ENCODE results near the gene ZNF485.

ZNF485 gene

GRCh38 chr10:43648095-43648397, 41.8 kb downstream of the ZNF485 start:
- Histone ChIP-seq H3K27ac (ENCODE audit: low read depth, low read length) (peak overlapping the region; percentile 90), H3K9me3 (ENCODE audit: low read length) (peaks cover 37% of the 10 kb centered on the region), H3K4me3 (ENCODE audit: low read depth in 1 of 2, low read length in 2 of 2) (peak overlapping the region; percentile 89 to 90), H3K9ac (ENCODE audit: low read length) (peak overlapping the region; percentile 43), H3K36me3 (ENCODE audit: insufficient read depth, low read length) (peaks cover 32% of the 10 kb centered on the region), H3K4me1 (ENCODE audit: insufficient read depth, low read length) (peaks cover 7% of the 10 kb centered on the region), H3K27me3 (ENCODE audit: control insufficient read depth in 1 of 2, insufficient read depth in 2 of 2, low read length in 2 of 2) (no peaks in the 10 kb centered on the region)

DNA sequence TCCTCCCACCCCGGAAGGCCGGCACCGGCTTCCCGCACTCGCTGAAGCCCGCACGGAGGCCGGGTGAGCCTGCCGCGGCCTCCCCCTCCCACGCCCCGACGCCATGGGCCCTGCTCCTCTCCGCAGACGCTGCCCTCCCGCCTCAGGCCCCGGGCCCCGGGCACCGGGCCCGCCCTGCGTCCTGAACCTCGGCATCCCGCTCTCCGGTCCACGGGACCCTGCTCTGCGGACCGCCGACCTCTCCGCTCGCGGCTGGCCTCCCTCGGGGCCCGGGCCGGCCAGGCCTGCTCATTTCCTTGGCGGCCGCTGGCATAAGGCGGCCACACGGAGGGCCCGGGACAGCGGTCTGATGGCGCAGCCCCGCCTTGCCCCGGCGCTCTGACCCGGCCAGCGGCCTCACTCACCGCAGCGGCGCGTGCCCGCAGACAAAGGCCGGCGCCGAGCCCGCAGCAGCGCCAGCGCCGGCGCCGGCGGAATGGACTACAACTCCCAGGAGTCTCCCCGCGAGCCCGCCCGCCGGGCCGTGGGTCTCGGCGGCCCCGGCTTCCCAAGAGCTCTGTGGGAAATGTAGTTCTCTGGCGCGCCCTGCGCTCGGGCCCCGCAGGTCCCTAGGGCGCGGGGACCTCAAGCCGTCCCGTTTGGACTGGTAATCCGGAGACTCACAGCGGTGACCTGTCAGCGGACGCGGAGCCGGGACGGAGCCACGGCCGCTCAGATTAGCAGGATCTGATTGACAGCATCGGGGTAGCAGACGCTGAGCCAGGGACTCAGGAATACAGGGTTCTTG, 42.4 kb downstream of the ZNF485 start, which contains the start of gene ZNF32:
Gene ZNF32, minus strand, starts transcription at position 484 of the 787 bp plus-strand sequence. CDS start 2,748 bp downstream, outside the sequence.
- no peaks in the 10 kb centered on the region for H3K27me3 ChIP-seq (ENCODE audit: control insufficient read depth in 1 of 2, insufficient read depth in 2 of 2, low read length in 2 of 2)
- peak within 1 kb of the TSS; percentile 58 for H3K9ac ChIP-seq (ENCODE audit: low read length)
- H3K36me3 ChIP-seq (ENCODE audit: insufficient read depth, low read length) = peaks cover 27% of the 10 kb centered on the region
- peak within 1 kb of the TSS; percentile 89 to 90 for H3K4me3 ChIP-seq (ENCODE audit: low read depth in 1 of 2, low read length in 2 of 2)
- H3K9me3 ChIP-seq (ENCODE audit: low read length) = peaks cover 32% of the 10 kb centered on the region
- peak within 1 kb of the TSS; percentile 90 for H3K27ac ChIP-seq (ENCODE audit: low read depth, low read length)
- H3K4me1 ChIP-seq (ENCODE audit: insufficient read depth, low read length) = peaks cover 7% of the 10 kb centered on the region

GRCh38 chr10:43649185-43649523, 42.9 kb downstream of the ZNF485 start:
- Histone ChIP-seq H3K27ac (ENCODE audit: low read depth, low read length) (peak overlapping the region; percentile 90), H3K9me3 (ENCODE audit: low read length) (peaks cover 26% of the 10 kb centered on the region), H3K4me1 (ENCODE audit: insufficient read depth, low read length) (peaks cover 7% of the 10 kb centered on the region), H3K4me3 (ENCODE audit: low read depth in 1 of 2, low read length in 2 of 2) (peak overlapping the region; percentile 89 to 90), H3K27me3 (ENCODE audit: control insufficient read depth in 1 of 2, insufficient read depth in 2 of 2, low read length in 2 of 2) (no peaks in the 10 kb centered on the region), H3K36me3 (ENCODE audit: insufficient read depth, low read length) (peaks cover 21% of the 10 kb centered on the region), H3K9ac (ENCODE audit: low read length) (peak overlapping the region; percentile 58)

DNA sequence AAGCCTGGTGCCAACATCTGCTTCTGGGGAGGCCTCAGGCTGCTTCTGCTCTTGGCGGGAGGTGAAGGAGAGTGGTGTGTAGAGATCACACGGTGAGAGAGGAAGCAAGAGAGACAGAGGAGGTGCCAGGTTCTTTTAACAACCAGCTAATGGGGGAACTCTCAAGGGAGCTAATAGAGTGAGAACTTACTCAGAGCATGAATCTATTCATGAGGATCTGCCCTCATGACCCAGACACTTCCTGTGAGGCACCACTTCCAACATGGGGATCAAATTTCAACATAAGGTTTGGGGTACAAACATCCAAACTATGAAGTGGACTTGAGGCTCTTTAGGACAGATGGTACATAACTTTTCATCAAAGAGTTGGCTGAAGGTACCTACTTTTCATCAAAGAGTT, 47.5 kb downstream of the ZNF485 start:
- no peak overlapping the region for H3K27ac ChIP-seq (ENCODE audit: low read depth, low read length)
- no peak overlapping the region for H3K4me3 ChIP-seq (ENCODE audit: low read depth in 1 of 2, low read length in 2 of 2)
- no peak overlapping the region for H3K9ac ChIP-seq (ENCODE audit: low read length)
- H3K9me3 ChIP-seq (ENCODE audit: low read length) = no peaks in the 10 kb centered on the region
- H3K27me3 ChIP-seq (ENCODE audit: control insufficient read depth in 1 of 2, insufficient read depth in 2 of 2, low read length in 2 of 2) = no peaks in the 10 kb centered on the region
- no peaks in the 10 kb centered on the region for H3K36me3 ChIP-seq (ENCODE audit: insufficient read depth, low read length)
- no peaks in the 10 kb centered on the region for H3K4me1 ChIP-seq (ENCODE audit: insufficient read depth, low read length)

GRCh38 chr10:43655311-43655710, 49.1 kb downstream of the ZNF485 start:
- Histone ChIP-seq H3K27ac (ENCODE audit: low read depth, low read length) (no peak overlapping the region), H3K4me1 (ENCODE audit: insufficient read depth, low read length) (no peaks in the 10 kb centered on the region), H3K9ac (ENCODE audit: low read length) (no peak overlapping the region), H3K36me3 (ENCODE audit: insufficient read depth, low read length) (no peaks in the 10 kb centered on the region), H3K9me3 (ENCODE audit: low read length) (no peaks in the 10 kb centered on the region), H3K27me3 (ENCODE audit: control insufficient read depth in 1 of 2, insufficient read depth in 2 of 2, low read length in 2 of 2) (no peaks in the 10 kb centered on the region), H3K4me3 (ENCODE audit: low read depth in 1 of 2, low read length in 2 of 2) (no peak overlapping the region)

DNA sequence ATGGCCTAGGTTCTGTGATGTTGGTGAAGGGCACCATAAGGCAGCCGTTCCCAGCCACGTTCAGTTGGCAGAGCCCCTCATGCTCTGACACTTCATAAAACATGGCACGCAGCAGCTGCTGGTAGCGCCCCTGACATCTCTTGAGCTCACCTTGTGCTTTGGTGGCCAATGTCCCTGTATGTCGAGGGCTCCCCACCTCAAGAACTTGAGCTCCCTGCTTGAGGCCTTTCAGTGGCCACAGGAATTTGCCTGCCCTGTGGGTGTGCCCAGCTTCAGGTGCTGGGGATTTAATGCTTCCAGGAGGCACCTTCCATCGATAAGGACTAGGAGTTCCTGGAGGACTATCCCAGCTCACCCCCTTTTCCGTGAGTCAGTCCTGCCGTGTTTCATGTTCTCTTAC, 52.0 kb downstream of the ZNF485 start:
- Histone ChIP-seq H3K9me3 (ENCODE audit: low read length) (no peaks in the 10 kb centered on the region), H3K27ac (ENCODE audit: low read depth, low read length) (no peak overlapping the region), H3K9ac (ENCODE audit: low read length) (no peak overlapping the region), H3K27me3 (ENCODE audit: control insufficient read depth in 1 of 2, insufficient read depth in 2 of 2, low read length in 2 of 2) (no peaks in the 10 kb centered on the region), H3K4me1 (ENCODE audit: insufficient read depth, low read length) (no peaks in the 10 kb centered on the region), H3K36me3 (ENCODE audit: insufficient read depth, low read length) (no peaks in the 10 kb centered on the region), H3K4me3 (ENCODE audit: low read depth in 1 of 2, low read length in 2 of 2) (no peak overlapping the region)

GRCh38 chr10:43665054-43665453, 58.8 kb downstream of the ZNF485 start:
- H3K27me3 ChIP-seq (ENCODE audit: control insufficient read depth in 1 of 2, insufficient read depth in 2 of 2, low read length in 2 of 2) = peaks cover 0 to 3% of the 10 kb centered on the region in 2 donors
- H3K4me3 ChIP-seq (ENCODE audit: low read depth in 1 of 2, low read length in 2 of 2) = no peak overlapping the region
- no peak overlapping the region for H3K27ac ChIP-seq (ENCODE audit: low read depth, low read length)
- no peaks in the 10 kb centered on the region for H3K9me3 ChIP-seq (ENCODE audit: low read length)
- H3K4me1 ChIP-seq (ENCODE audit: insufficient read depth, low read length) = no peaks in the 10 kb centered on the region
- no peaks in the 10 kb centered on the region for H3K36me3 ChIP-seq (ENCODE audit: insufficient read depth, low read length)
- no peak overlapping the region for H3K9ac ChIP-seq (ENCODE audit: low read length)

DNA sequence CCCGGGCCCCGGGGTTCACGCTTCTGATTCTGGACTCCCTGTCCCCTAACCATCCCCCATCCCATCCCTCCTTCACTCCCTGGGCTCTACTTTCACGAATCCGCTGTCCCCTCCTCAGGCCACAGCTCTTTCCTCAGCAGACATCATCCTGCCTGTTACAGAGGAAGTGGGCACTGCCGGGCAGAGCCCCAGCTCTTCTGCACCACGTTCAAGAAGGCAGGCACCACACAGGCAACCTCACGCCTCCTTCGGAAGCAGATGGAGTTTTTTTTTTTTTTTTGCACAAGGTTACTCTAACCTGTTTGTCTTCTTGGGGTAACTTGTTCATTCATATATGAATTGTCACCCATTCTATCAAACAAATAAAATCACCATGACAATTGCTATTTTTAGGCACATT, 60.3 kb downstream of the ZNF485 start:
- H3K27me3 ChIP-seq (ENCODE audit: control insufficient read depth in 1 of 2, insufficient read depth in 2 of 2, low read length in 2 of 2) = peaks cover 0 to 3% of the 10 kb centered on the region in 2 donors
- H3K9ac ChIP-seq (ENCODE audit: low read length) = no peak overlapping the region

GRCh38 chr10:43667317-43667731, 61.1 kb downstream of the ZNF485 start:
- Histone ChIP-seq H3K9me3 (ENCODE audit: low read length) (no peaks in the 10 kb centered on the region), H3K4me3 (ENCODE audit: low read depth in 1 of 2, low read length in 2 of 2) (peak overlapping the region; percentile 32 to 42), H3K36me3 (ENCODE audit: insufficient read depth, low read length) (no peaks in the 10 kb centered on the region), H3K27ac (ENCODE audit: low read depth, low read length) (no peak overlapping the region), H3K4me1 (ENCODE audit: insufficient read depth, low read length) (peaks cover 6% of the 10 kb centered on the region), H3K27me3 (ENCODE audit: control insufficient read depth in 1 of 2, insufficient read depth in 2 of 2, low read length in 2 of 2) (peaks cover 0 to 3% of the 10 kb centered on the region in 2 donors), H3K9ac (ENCODE audit: low read length) (no peak overlapping the region)

More for the DNA sequence above, 60.3 kb downstream of the ZNF485 start:
- no peak overlapping the region for H3K27ac ChIP-seq (ENCODE audit: low read depth, low read length)
- H3K36me3 ChIP-seq (ENCODE audit: insufficient read depth, low read length) = no peaks in the 10 kb centered on the region
- H3K4me1 ChIP-seq (ENCODE audit: insufficient read depth, low read length) = peaks cover 3% of the 10 kb centered on the region
- H3K9me3 ChIP-seq (ENCODE audit: low read length) = no peaks in the 10 kb centered on the region
- no peak overlapping the region for H3K4me3 ChIP-seq (ENCODE audit: low read depth in 1 of 2, low read length in 2 of 2)
